Measurements from ENCODE around the gene SIAH2. TPM values are rescaled to one million over a fixed set of nuclear protein-coding genes. Genes with fewer than 3 reads are reported as not detected.

Gene SIAH2
- total RNA-seq, 1 donor from 2014 or later = 23.2 TPM

GRCh38 chr3:150703756-150704344 lies 59.1 kb downstream of the SIAH2 start, which contains the start of gene ERICH6:
Gene ERICH6, minus strand, starts transcription at chr3:150703920. Its CDS starts 22 bp downstream, at chr3:150703898.
- DNase-seq (peak; percentile 96), ATAC-seq (peak; percentile 99)
- intact Hi-C loops (cut with micrococcal nuclease) = no loop called here

DNA sequence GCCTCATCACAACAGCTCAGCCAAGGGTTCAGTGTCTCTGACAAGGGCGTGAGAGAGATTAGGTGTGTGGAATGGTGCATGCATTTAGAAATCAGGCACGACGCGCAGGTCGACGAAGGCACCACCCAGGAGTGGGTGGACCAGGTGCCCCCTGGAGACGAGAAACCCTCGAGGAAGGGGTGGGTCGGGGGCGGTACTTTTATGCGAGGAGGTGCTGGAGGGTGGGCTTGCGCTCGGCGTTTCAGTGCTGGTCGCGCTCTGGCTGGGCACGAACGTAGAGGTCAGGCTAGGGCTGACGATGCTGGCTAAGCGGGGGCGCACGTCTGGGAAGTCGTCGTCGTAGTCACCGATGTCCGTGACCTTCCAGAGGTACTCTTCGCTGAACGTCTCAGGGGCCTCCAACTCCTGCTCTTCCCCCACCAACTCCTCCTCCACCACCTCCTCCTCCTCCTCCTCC lies 59.6 kb downstream of the SIAH2 start:
- peak; percentile 61 for DNase-seq
- ATAC-seq = peak; percentile 47
- intact Hi-C loops (cut with micrococcal nuclease) = no loop called here

DNA sequence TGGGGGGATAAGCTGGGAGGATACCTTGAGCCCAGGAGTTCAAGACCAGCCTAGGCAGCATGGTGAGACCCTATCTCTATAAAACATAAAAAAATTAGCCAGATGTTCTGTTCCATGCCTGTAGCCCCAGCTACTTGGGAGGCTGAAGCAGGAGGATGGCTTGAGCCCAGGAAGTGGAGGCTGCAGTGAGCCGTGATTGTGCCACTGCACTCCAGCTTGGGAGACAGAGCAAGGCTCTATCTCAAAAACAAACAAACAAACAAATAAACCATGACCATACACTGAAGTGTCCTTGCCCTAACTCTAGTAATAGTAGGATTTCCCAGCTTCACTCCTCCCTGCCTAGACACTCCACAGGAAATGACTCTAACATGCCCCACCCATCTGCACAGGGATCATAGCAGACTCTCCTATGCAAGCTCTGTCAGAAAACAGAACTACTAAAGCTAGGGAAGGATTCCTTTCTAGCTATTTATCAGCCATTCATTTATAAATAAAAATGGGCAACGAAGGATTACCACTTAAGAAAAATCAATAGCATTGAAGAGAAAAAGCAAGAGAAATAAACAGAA lies 63.8 kb downstream of the SIAH2 start:
- intact Hi-C loops (cut with micrococcal nuclease) = no loop called here
- ATAC-seq = no peak
- DNase-seq = no peak

- no peak for ATAC-seq
- DNase-seq = no peak
- intact Hi-C loops (cut with micrococcal nuclease) = no loop called here
Measured at GRCh38 chr3:150697646-150698045, 65.3 kb downstream of the SIAH2 start.

DNA sequence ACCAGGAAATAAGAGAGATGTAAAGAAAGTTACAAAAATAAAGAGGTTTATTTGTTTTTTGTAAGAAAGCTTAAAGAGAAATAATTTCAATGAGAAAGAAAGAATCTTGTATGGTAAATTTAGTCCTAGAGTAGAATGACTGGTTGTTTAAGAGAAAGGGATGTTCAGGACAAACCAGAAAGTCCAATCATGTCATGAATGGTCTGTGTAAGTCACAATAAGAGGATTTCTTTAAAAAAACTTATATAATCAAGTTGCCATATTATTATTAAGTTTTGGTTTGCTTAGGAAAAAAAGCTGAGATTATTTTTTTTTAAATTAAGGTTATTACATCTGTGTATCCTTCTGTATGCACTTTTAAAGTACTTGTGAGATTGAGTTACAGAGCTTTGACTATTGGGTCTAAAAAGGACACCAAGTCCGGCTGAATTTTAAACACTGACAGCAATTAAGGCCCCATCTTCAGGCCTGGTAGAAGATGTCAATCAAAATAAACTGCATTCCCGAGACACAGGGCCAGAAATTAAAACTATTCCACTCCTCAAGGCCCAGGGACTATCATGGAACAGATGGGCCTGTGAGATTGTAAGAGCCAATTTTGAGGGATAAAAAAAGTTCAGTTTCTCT lies 71.4 kb downstream of the SIAH2 start:
- no peak for ATAC-seq

More for the DNA sequence above, 71.4 kb downstream of the SIAH2 start:
- intact Hi-C loops (cut with micrococcal nuclease) = no loop called here
- no peak for DNase-seq

Other genes starting within 250 kb of the SIAH2 start
- 23.0 TPM for gene SERP1, start 216.7 kb downstream of the SIAH2 start, total RNA-seq
- 80.2 TPM for gene EIF2A, start 216.4 kb downstream of the SIAH2 start, total RNA-seq
- 63.3 TPM for gene SELENOT, start 159.8 kb downstream of the SIAH2 start, total RNA-seq
- not detected for gene ERICH6, start 59.2 kb downstream of the SIAH2 start, total RNA-seq
- gene MINDY4B, start 142.3 kb upstream of the SIAH2 start, total RNA-seq = not detected
- not detected for gene CLRN1, start 209.6 kb upstream of the SIAH2 start, total RNA-seq